HG03342 (cell line): ENCODE measurements around the gene S1PR4.
"Not testable (repeated sequence)": the region's sequence is repeated elsewhere in the genome, so short reads cannot be mapped to it uniquely, and the experiment has no call there.

ENCODE experiments used
- ATAC-seq: cut with Tn5 transposase; IDR thresholded peaks from one replicate; pipeline ENCODE4 v1.9.1; 2021; ENCODE audit warnings: mild to moderate bottlenecking, moderate library complexity; ENCODE audit not compliant: unreplicated experiment

S1PR4 gene

DNA sequence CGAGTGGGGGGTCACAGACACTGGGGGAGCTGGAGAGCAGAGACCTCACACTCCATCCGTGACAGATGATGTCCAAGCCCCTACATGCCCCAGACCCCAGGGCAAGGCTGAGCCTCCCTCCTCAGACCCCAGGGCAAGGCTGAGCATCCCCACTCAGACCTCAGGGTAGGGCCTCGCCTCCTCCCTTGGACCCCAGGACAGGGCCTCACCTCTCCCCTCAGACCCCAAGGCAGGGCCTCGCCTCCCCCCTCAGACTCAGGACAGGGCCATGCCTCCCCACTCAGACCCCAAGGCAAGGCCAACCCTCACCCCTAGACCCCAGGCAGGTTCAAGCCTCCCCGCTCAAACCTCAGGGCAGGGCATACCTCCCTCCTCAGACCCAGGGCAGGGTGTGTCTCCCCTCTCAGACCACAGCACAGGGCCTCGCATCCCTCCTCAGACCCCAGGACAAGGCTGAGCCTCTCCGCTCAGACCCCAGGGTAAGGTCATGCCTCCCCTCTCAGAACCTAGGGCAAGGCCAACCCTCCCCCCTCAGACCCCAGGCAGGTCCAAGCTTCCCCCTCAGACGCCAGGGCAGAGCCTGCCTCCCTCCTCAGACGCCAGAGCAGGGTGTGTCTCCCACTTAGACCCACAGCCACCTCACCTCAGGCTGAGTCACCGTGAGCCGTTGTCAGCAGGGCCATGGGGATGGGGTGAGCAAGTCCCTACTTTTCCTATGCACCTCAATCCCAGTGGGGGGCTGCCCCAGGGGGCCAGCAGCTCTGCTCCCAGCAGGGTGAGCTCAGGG lies 1.7 kb upstream of the S1PR4 start:
- no peak for ATAC-seq

DNA sequence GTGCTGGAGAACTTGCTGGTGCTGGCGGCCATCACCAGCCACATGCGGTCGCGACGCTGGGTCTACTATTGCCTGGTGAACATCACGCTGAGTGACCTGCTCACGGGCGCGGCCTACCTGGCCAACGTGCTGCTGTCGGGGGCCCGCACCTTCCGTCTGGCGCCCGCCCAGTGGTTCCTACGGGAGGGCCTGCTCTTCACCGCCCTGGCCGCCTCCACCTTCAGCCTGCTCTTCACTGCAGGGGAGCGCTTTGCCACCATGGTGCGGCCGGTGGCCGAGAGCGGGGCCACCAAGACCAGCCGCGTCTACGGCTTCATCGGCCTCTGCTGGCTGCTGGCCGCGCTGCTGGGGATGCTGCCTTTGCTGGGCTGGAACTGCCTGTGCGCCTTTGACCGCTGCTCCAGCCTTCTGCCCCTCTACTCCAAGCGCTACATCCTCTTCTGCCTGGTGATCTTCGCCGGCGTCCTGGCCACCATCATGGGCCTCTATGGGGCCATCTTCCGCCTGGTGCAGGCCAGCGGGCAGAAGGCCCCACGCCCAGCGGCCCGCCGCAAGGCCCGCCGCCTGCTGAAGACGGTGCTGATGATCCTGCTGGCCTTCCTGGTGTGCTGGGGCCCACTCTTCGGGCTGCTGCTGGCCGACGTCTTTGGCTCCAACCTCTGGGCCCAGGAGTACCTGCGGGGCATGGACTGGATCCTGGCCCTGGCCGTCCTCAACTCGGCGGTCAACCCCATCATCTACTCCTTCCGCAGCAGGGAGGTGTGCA lies 587 bp downstream of the S1PR4 start:
- ATAC-seq = no peak

DNA sequence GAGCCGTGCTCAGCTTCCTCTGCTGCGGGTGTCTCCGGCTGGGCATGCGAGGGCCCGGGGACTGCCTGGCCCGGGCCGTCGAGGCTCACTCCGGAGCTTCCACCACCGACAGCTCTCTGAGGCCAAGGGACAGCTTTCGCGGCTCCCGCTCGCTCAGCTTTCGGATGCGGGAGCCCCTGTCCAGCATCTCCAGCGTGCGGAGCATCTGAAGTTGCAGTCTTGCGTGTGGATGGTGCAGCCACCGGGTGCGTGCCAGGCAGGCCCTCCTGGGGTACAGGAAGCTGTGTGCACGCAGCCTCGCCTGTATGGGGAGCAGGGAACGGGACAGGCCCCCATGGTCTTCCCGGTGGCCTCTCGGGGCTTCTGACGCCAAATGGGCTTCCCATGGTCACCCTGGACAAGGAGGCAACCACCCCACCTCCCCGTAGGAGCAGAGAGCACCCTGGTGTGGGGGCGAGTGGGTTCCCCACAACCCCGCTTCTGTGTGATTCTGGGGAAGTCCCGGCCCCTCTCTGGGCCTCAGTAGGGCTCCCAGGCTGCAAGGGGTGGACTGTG lies 1.2 kb downstream of the S1PR4 start:
- no peak for ATAC-seq

DNA sequence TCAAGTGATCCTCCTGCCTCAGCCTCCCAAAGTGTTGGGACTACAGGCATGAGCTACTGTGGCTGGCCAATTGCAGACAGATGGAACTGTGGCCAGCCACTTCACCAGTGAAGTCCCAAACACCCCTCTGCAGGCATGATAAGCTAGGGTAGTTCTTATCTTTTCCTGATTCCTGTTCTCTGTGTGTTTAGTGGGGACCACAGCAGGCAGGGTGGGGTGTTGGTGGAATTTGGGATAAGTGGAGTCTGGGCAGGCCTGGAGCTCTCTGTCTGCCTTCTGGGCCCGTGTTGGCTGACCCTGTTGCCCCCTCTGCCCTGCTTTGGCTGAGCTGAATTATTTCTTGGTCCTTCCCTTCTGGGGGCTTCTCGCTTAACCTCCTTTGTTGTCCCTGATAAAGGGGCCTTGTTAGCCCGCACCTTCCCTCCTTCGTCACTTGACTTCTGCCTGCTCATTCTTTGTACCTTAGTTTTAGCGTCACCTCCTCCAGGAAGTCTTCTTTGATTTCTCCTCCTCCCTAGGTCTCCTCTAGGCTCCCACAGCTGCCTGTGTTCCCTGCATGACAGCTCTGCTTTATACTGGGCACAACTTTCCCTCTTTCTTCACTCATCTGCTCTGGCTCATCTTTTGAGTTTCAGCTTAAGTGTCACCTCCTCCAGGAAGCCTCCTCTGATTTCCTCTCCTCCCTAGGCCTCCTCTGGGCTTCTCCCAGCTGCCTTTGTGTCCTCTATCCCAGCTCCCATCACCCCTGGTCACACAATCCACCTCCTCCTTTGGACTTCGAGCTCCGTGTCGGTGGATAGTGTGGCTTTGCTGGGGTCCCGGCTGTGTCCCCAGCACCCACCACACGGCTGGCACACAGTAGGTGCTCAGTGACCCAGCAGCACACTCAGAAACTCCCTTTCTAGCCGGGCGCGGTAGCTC lies 5.4 kb downstream of the S1PR4 start:
- ATAC-seq = no peak

DNA sequence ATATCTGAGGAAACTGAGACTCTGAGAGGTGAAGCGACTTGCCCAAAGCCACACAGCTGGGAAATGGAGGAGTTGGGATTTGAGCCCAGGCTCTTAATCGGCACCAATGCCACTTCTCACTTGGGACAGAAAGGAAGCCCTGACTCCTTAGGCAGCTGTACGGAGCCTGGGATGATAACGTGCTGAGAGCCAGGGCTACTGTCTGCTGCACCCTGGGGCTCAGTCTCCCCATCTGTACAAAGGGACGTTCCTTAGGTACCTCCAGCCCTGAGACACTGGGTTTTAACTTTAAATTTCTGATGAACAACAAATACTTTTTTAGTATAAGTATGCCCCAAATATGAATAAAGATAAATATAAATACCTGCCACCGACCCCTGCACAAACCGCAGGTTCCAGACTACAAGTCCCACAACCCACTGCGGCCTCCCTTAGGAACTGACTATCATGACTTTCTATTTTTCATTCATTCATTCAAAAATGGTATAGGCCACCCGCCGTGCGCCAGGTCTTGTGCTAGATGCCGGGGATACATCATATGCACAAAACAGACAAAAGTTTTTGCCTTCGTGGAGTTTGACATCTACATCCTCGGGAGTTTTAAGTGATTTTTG lies 6.4 kb downstream of the S1PR4 start:
- peak; percentile 22 for ATAC-seq

DNA sequence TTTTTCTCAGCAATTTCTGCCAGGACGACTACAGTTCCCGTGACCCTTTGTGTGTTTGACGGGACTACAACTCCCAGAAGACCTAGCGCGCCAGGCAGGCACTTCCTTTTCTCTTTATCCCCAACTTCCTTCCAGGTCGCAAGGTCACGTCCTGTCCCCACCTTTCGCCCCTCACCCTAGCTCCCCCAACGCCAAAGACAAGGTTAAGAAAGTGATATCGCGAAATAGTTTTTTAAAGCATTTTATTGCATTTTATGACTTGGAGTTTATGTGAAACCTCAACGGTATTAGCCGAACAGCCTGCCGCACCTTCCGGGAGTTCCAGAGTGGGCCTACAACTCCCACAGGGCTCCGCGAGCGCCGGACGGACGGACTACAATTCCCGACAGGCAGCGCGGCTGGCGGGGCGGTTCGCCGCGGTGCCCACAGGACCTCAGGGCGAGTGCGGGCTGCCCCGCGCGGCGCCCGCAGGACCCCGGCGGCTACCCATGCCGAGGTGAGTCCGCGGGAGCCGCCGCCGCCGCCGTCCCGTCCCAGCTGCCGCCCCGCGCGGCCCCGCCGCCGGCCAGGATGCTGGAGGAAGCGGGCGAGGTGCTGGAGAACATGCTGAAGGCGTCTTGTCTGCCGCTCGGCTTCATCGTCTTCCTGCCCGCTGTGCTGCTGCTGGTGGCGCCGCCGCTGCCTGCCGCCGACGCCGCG lies 7.0 kb downstream of the S1PR4 start, which contains the start of gene NCLN:
Gene NCLN (plus strand): TSS at position 470 of the 699 bp plus-strand sequence. CDS start 101 bp downstream, at position 571.
- peak; percentile 71 for ATAC-seq

DNA sequence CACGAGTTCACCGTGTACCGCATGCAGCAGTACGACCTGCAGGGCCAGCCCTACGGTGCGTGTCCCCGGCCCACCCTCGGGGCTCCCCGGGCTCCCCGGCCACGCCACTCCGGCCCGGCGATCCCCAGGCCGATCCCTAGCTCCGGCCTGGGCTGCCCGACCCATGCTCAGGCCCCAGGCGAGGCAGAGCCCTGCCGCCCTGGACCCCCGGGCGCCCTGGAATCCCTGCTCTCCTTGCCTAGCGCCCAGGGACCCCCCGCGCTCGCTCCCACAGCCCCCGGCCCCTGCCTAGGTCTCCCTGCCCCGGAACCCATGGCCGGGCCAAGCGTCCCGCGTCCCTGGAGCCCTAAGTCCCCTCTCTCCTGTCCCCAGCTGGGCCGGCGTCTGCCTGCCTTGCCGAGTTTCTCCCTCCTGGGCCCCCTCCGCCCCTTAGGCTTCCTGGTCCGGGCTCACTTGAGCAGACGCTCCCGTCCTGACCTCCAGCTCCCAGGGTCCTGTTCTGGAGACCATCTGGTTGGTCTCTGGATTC lies 7.7 kb downstream of the S1PR4 start:
- ATAC-seq = no peak

DNA sequence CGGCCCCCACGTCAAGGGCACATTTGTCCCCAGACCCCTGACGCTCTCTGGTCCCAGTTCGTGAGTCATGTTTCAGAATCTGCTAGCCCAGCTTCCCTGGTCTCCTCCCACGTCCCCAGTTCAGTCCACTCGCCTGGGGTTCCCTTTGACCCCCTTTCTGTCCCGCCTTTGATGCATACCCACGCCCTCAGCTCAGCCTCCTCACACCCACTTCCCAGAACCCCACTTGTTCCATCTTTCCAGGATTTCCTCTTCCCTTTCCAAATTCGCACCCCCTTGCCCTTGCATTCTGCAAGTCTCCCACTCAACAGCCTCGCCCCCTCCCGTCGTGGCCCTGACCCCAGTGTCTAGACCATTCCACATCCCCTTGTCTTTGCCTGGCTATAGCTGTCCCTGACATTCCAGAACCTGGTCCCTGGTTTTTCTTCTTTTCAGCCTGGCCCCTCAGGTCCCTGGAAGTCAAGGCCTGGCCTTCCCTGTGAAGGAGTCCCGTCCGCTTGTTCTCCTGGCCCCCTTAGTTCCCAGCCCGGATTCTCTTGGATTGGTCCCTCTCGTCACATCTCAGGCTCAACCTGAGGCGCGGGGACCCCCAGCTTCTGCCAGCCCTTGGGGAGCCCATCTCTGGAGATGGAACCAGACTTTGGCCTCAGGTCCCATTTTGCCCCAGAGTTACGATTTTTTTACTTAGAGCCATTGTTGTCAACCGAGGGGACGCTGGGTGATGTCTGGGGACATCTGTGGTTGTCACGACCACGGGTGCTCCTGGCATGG lies 8.5 kb downstream of the S1PR4 start:
- no peak for ATAC-seq

DNA sequence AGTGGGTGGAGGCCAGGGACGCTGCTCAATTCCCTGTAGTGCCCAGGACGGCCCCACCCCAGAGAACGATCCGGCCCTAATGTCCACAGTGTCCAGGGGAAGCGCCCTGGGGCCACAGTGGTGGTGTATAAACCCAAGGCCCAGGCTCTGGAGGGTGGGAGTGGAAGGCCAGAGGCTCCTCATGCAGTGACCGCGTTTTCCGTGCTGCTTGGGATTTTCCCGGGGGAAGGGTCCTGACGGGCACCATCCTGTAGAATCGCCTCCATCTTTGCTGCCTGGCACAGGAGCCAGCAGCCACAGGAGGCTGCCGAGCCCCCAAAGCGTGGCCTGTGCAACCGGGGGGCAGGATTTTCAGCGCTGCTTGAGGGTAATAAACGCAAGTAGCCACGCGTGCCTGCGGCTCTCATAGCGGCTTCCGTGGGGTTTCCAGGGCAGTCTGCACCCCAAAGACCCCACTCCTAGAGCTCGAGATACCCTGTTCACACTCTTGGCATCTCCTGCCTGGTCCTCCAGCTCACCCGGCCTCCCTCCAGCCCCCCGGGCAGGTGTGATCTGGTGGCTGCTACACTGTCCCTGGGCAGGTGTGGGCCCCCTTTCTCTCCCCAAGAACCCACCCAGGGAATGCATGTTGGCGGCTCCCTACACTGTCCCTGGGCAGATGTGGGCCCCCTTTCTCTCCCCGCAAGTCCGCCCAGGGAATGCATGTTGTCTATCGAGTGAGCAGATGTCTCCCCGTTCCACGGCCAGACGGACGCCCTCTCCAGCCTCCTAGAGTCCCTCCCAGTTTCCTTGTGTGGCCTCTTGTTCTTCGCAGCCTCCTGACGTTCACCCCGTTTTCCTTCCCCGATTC lies 9.3 kb downstream of the S1PR4 start:
- ATAC-seq = no peak

DNA sequence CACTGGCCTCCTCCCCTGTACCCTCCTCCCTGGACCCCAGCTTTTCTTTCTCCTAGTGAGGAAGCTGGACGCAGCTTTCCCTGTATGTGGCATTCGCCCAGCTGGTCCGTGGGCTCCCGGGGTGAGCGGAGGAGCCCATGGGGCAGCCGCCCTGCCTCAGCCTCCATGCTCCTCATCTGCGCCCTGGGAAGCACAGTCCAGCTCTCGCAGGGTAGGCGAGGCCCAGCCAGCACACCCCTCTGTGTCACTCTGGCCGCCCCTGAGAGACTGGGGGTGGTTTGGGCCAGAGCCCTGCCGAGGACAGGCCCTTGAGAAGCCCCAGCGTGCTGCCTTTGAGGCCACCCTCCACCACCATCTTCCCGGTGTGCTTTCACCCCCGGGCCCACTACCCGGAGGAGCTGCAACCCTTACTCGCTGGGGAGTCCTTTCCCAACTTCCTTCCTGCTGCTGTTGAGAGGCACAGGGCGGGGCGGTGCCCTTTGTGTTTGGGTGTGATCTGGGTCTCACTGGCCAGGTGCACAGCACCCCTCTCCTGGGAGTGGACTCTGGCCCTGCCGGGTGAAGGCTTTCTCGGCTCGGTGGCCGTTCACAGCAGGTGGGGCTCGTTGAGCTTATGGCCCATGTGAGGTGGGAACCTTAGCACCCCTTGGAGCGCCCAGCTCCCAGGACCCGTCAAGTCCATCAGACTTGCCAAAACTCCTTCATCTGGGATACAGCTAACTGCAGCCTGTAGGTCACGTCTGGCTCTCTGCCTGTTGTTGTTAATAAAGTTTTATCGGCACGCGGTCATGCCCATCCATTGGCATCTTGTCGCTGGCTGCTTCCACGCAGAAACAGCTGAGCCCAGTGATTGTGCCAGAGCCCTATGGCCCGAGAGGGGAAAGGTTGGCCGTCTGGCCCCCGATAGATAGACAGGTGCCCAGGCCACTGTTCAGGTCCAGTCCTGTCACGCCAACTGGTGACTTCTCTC lies 10.3 kb downstream of the S1PR4 start:
- no peak for ATAC-seq

DNA sequence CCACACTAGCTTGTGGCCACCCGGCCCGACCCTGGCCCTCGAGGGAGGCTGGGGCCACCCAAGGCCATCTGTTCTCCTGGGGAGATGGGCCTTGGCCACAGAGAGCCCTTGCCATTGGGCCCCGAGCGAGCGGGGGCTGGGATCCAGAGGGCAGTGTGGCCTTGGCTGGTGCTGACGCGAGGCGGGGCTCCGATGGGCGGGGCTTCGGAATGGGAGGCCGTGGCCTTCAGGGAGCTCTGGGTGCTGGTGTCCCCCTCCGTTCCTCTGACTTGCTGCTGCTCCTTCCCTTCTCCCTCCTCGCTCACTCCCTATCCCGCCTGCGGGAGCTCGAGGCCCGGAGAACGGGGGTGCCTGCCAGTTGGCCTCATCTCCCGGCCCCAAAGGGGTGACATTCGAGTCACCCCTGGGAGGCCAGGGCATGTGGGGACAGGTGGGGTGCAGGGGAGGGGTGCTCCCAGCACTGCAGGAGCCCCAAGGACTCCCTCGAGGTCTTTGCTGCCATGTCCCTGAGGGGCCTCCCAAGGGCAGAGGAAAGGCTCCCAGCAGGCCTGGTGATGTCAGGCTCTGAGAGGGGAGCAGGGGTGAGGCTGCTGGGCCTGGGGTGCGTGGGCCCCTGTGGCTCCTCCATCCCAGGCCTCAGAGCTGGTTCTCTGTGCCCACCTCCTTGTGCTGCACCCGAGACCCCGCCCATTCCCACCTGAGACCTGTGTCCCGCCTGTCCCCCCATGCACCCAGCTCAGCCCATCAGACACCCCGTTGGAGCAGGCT lies 11.3 kb downstream of the S1PR4 start:
- no peak for ATAC-seq

DNA sequence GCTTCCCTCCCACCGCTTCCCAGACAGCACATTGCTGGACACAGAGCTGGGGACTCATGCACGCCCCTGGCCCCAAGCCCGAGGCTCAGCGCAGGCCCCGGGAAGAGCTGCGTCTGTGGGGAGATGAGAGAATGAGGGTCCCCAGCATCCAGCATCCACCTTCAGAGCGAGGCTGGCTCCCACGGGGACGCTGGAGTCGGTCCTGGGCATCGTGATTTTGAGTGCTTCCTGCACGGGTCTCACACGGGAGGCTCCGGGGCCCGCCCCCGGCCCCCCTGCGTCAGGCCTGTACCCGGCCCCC lies 11.9 kb downstream of the S1PR4 start:
- ATAC-seq = no peak

DNA sequence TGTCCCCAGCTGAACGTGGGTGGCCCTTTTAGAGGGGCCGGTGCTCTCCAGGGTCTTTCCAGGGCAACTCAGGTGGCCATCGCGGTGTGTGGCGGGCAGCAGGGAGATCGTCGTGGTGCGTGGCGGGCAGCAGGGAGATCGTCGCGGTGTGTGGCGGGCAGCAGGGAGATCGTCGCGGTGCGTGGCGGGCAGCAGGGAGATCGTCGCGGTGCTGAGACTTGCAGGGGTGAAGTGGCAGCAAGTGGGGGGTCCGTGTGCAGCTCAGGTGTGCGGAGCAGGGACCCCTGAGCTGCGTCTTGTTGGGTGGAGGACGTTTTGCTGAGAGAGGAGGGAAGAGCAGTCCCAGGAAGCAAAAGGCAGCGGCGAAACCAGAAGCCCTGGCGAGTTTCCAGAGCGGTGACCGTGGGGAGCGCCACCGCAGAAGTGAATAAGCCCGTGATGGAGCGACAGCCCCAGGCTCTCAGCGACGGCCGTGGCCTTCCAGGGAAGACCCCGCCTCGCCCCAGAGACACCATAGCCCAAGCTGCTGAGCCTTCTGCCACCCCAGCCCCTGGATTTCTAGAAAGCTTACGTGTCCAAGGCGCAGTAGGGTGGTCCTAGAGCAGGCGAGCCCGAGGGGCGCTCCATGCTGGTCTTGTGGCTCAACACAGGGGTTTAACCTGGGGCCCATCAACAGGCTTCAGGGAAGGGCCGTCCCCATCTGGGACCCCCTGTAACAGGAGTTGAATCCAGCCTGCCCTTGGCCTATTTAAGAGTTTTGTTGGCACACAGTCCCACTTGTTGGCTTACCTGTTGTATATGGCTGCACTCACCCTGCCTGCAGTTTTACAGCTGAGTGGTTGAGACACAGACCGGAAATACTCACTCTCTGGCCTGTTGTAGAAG lies 12.6 kb downstream of the S1PR4 start:
- no peak for ATAC-seq

DNA sequence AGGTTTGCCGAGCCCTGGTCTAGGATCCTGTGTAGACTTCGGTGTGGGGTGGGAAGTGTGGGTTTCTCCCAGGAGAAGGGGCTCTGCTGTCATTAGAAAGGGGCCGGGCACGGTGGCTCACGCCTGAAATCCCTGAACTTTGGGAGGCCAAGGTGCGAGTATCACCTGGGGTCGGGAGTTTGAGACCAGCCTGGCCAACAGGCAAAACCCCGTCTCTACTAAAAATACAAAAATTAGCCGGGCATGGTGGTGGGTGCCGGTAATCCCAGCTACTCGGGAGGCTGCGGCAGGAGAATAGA lies 13.2 kb downstream of the S1PR4 start:
- ATAC-seq = not testable (repeated sequence)

DNA sequence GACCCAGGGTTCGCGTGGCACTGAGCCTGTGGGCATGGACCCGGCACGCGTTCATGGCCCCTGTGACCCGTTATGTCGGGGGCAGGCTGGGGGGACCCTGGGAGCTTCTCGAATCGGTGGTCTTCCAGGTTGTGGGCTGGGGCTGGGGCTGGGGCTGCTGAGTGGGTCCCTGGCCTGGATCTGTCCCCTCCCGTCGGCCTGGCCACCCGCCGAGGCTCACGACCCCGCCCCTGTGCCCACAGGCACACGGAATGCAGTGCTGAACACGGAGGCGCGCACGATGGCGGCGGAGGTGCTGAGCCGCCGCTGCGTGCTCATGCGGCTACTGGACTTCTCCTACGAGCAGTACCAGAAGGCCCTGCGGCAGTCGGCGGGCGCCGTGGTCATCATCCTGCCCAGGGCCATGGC lies 13.7 kb downstream of the S1PR4 start:
- ATAC-seq = no peak
